Stomach (tissue), 9 donors: ENCODE measurements around the gene MTARC1. TPM values are rescaled to one million over a fixed set of nuclear protein-coding genes. Genes with fewer than 3 reads are reported as not detected.

ENCODE experiments used
- DNase-seq, 2 donors: peaks; one replicate each; pipeline versions ENCODE4 v3.0.0 to v3.0.0-alpha.2; 2013 to 2019
- H3K27ac ChIP-seq, 5 donors: fragments of 200-600 bp in 4 of 5; sonication (generic) in 4 of 5; one replicate each; pipeline ENCODE4 v1.5.1; 2013 to 2019; ENCODE audit warnings: mild to moderate bottlenecking in 1 of 5, moderate library complexity in 1 of 5
- H3K27me3 ChIP-seq, 3 donors: fragments of 200-600 bp; sonication (generic); one replicate each; pipeline ENCODE4 v1.5.1; 2017 to 2019; ENCODE audit warnings: mixed run types in 1 of 3
- H3K36me3 ChIP-seq, 4 donors: fragments of 200-600 bp; sonication (generic); 1 replicate in 3 of 4; 2 replicates in 1 of 4; pipeline ENCODE4 v1.5.1; 2016 to 2019
- H3K4me1 ChIP-seq, 4 donors: fragments of 200-600 bp; sonication (generic); one replicate each; pipeline ENCODE4 v1.5.1; 2016 to 2019
- H3K4me3 ChIP-seq, 4 donors: fragments of 200-600 bp; sonication (generic) in 3 of 4; one replicate each; pipeline ENCODE4 v1.5.1; 2016 to 2019; ENCODE audit warnings: mild to moderate bottlenecking in 1 of 4
- H3K9me3 ChIP-seq, 4 donors: fragments of 200-600 bp; sonication (generic); one replicate each; pipeline ENCODE4 v1.5.1; 2016 to 2019
- EP300 ChIP-seq: sonication (generic); formaldehyde crosslinking; IDR thresholded peaks from one replicate; pipeline ENCODE4 v1.6.1; 2017; ENCODE audit warnings: antibody characterized with exemption
- POLR2A ChIP-seq, 4 donors: fragments of 450-650 bp; IDR thresholded peaks; one replicate each; pipeline ENCODE4 v1.6.1; 2016; ENCODE audit warnings: antibody characterized with exemption in 4 of 4, control low read depth in 2 of 4, mild to moderate bottlenecking in 1 of 4, moderate library complexity in 1 of 4
- POLR2AphosphoS5 ChIP-seq, 3 donors: sonication (generic); formaldehyde crosslinking; IDR thresholded peaks; one replicate each; pipeline ENCODE4 v1.6.1; 2016; ENCODE audit warnings: antibody characterized with exemption in 3 of 3
- WGBS, 5 donors: extraction: QIAGEN DNeasy Blood & Tissue Kit in 3 of 5; methylation state at CpG; one replicate each; pipeline versions ENCODE4 v1.1.5 to v1.1.7; 2013 to 2018; 5-methylcytosine and 5-hydroxymethylcytosine counted together
- intact Hi-C: fragments of 100-400 bp; cut with DNase I; formaldehyde crosslinking; loops from one replicate; pipeline ENCODE4 v1.15.1; 2023; ENCODE audit warnings: low total_unique reads
- polyA plus RNA-seq, 3 donors: library from polyadenylated mRNA; stranded (reverse); fragments of 200-250 nt; gene quantifications; one replicate each; pipeline ENCODE4 v1.2.3, GENCODE V29; 2013
- total RNA-seq, 5 donors: library from RNA; depleted of rRNA; stranded (reverse); fragments of >200 nt; gene quantifications; one replicate each; pipeline versions ENCODE4 v1.1.0 to v1.2.3, GENCODE V29; 2014 to 2016
- TF ChIP-seq, protein P1 (sequence below), 7 experiments: fragments of 450-650 bp in 4 of 7; fragments of 200-600 bp in 3 of 7; sonication (generic) in 3 of 7; IDR thresholded peaks; one replicate each; pipeline ENCODE4 v1.5.1; 2016 to 2019; ENCODE audit warnings: antibody characterized with exemption in 7 of 7, control low read depth in 2 of 7, mild to moderate bottlenecking in 1 of 7
- donor health status: healthy with polysubstance abuse.
- donor health status: Bipolar disorder and iron deficiency.
- donor health status: healthy.

Gene MTARC1
- total and polyA plus RNA-seq, 8 donors = under 0.01 to 9.9 (median 6.2) TPM

DNA sequence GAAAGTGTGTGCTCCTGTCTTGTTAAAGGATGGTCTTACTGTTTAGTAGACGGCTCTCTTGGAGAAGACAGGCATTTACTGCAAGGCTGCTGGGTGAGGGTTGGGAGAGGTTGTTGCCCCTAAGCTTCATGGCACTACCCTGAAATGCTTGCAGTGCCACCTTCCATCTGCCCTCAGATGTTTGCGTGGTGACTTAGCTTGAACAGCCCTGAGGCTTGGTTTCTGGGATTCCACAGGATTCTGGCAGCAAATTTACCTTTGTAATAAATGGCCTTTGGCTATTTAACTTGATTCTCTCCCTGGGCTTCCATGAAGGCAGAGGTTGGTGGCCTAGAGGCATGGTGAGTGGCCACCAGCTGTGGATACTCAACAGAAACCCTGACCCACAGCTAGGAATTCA lies 11.6 kb downstream of the MTARC1 start:
- 91 to 97% (median 94%) methylated on average over 2 of the region's 2 CpGs for WGBS, 5 donors
- H3K4me1 ChIP-seq = peaks cover 0 to 7% (median 0%) of the 10 kb centered on the region in 4 donors
- no peak for DNase-seq
- H3K36me3 ChIP-seq = peaks cover 0 to 47% (median 32%) of the 10 kb centered on the region in 4 donors
- intact Hi-C loops = no loop called here
- H3K27me3 ChIP-seq = no peaks in the 10 kb centered on the region
- no peaks in the 10 kb centered on the region for H3K9me3 ChIP-seq
- no peak for TF ChIP-seq POLR2A (IDR thresholded peaks at IDR 0.05)
- TF ChIP-seq, protein P1, sequence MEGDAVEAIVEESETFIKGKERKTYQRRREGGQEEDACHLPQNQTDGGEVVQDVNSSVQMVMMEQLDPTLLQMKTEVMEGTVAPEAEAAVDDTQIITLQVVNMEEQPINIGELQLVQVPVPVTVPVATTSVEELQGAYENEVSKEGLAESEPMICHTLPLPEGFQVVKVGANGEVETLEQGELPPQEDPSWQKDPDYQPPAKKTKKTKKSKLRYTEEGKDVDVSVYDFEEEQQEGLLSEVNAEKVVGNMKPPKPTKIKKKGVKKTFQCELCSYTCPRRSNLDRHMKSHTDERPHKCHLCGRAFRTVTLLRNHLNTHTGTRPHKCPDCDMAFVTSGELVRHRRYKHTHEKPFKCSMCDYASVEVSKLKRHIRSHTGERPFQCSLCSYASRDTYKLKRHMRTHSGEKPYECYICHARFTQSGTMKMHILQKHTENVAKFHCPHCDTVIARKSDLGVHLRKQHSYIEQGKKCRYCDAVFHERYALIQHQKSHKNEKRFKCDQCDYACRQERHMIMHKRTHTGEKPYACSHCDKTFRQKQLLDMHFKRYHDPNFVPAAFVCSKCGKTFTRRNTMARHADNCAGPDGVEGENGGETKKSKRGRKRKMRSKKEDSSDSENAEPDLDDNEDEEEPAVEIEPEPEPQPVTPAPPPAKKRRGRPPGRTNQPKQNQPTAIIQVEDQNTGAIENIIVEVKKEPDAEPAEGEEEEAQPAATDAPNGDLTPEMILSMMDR (IDR thresholded peaks at IDR 0.05) = no peak
- TF ChIP-seq POLR2AphosphoS5 (IDR thresholded peaks at IDR 0.05) = no peak
- no peak for TF ChIP-seq EP300
- no peak overlapping the region for H3K27ac ChIP-seq
- no peak overlapping the region for H3K4me3 ChIP-seq

DNA sequence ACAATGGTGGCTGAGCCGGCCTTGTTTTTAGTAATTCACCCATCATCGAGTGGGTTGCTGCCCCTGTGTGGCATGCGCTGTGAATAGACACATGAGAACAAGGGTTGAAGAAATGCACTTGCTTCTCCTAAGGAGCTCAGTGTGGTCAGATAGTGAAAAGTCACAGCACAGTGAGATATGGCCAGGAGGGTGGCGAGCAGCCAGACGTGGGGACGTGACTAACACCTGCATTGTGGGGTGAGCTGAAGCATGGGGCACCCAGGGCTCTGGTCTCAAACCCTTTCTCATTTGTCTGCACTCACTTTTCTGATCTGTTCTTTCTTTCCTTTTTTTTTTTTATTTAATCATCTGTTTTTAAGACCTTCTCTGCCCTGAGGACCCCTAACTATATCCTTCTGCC lies 13.5 kb downstream of the MTARC1 start:
- H3K9me3 ChIP-seq = no peaks in the 10 kb centered on the region
- peaks cover 0 to 15% (median 0%) of the 10 kb centered on the region in 4 donors for H3K4me1 ChIP-seq
- intact Hi-C loops = no loop called here
- no peak overlapping the region for H3K4me3 ChIP-seq
- TF ChIP-seq POLR2AphosphoS5 (IDR thresholded peaks at IDR 0.05) (no peak), EP300 (no peak), POLR2A (IDR thresholded peaks at IDR 0.05) (no peak)
- TF ChIP-seq, protein P1 (IDR thresholded peaks at IDR 0.05) = no peak
- H3K36me3 ChIP-seq = peaks cover 0 to 47% (median 34%) of the 10 kb centered on the region in 4 donors
- H3K27me3 ChIP-seq = no peaks in the 10 kb centered on the region
- DNase-seq = no peak
- H3K27ac ChIP-seq = no peak overlapping the region
- 60 to 88% (median 73%) methylated on average over 6 of the region's 6 CpGs for WGBS, 5 donors

DNA sequence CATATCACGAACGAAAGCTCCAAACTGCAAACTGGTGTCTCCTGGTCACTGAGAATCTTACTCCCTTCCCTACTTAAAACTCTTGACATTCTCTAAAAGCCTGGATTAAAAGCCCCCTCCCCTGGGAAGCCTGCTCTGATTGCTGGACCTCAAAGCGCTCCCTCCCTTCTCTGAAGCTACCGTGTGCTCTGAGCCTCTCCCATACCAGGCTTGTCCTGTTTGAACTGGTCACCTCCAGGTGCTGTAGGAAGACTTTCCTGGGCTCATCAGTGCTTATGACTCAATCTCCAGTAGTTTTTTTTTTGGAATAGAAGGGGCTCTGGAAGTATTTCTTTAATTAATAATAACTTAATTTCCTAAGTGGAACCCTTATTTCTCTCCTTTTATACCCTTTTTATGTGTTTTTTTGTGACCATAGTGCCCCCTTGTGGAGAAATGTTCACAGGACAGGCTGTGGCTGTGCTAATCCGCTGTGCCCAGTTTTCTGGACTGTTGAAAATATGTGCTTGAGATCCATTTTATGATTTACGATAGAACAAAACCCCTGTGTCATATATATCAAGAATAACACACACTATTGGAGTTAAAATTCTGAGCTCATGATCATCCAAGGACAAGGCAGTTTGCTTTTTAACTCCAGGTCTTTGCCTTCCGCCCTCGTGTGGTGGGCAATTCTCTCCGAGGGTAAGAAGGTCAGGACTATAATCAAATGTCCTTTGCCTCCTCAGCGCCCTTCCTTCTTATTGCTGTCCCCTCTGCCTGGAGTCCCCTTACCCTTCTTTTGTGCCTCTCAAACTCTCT lies 16.9 kb downstream of the MTARC1 start:
- 66 to 79% (median 74%) methylated on average over 10 of the region's 10 CpGs for WGBS, 5 donors
- peak in 1 of 2 donors; percentile 66 for DNase-seq
- intact Hi-C loops = no loop called here

DNA sequence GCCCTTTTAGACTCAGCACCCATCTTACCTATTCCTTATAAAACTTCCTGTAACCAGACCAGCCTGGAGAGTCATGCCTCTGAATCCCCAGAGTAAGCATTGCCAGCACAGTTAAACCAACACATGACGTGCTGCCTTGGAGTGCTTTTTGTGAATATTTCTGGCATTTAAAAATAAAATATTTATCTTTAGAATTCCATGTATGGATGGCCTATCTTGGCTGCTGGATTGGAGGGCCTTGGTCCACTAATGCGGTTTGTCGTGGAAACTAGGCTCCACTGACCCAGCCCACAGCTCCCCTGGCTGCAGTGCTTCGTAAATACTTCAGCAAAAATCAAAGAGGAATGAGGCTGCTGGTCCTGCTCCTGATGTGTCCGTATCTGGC lies 17.5 kb downstream of the MTARC1 start:
- H3K4me1 ChIP-seq = peaks cover 0 to 15% (median 0%) of the 10 kb centered on the region in 4 donors
- intact Hi-C loops = no loop called here
- peak overlapping the region in 3 of 5 donors; percentile 6 to 50 (median 40) for H3K27ac ChIP-seq
- 59 to 86% (median 72%) methylated on average over 5 of the region's 5 CpGs for WGBS, 5 donors
- peak in 1 of 2 donors; percentile 42 for DNase-seq
- peaks cover 0 to 26% (median 18%) of the 10 kb centered on the region in 4 donors for H3K36me3 ChIP-seq
- H3K9me3 ChIP-seq = no peaks in the 10 kb centered on the region
- no peak for TF ChIP-seq POLR2AphosphoS5 (IDR thresholded peaks at IDR 0.05)
- TF ChIP-seq EP300 = no peak
- TF ChIP-seq, protein P1 (IDR thresholded peaks at IDR 0.05) = no peak
- TF ChIP-seq POLR2A (IDR thresholded peaks at IDR 0.05) = no peak
- no peaks in the 10 kb centered on the region for H3K27me3 ChIP-seq
- H3K4me3 ChIP-seq = no peak overlapping the region

More for the DNA sequence above, 16.9 kb downstream of the MTARC1 start:
- no peak overlapping the region for H3K4me3 ChIP-seq
- H3K27ac ChIP-seq = peak overlapping the region in 3 of 5 donors; percentile 6 to 50 (median 40)
- H3K4me1 ChIP-seq = peaks cover 0 to 15% (median 0%) of the 10 kb centered on the region in 4 donors
- TF ChIP-seq, protein P1 (IDR thresholded peaks at IDR 0.05) = peak in 4 of 7 experiments; percentile 65 to 79 (median 77)
- TF ChIP-seq POLR2AphosphoS5 (IDR thresholded peaks at IDR 0.05) (no peak), EP300 (no peak), POLR2A (IDR thresholded peaks at IDR 0.05) (no peak)
- H3K9me3 ChIP-seq = no peaks in the 10 kb centered on the region
- H3K27me3 ChIP-seq = no peaks in the 10 kb centered on the region
- H3K36me3 ChIP-seq = peaks cover 0 to 31% (median 22%) of the 10 kb centered on the region in 4 donors
